Mucosa of rectum (tissue), 2 donors: Measurements from ENCODE around the gene SPTY2D1.

Source experiments
- H3K27ac ChIP-seq, 2 donors: one replicate each; pipeline ENCODE4 v1.7.0; 2013; ENCODE audit warnings: inconsistent platforms in 2 of 2, low read depth in 2 of 2, low read length in 2 of 2
- H3K27me3 ChIP-seq, 2 donors: one replicate each; pipeline ENCODE4 v1.7.0; 2013; ENCODE audit warnings: low read length in 2 of 2; ENCODE audit not compliant: control insufficient read depth in 2 of 2, insufficient read depth in 2 of 2
- H3K36me3 ChIP-seq, 2 donors: one replicate each; pipeline ENCODE4 v1.7.0; 2013; ENCODE audit warnings: low read length in 2 of 2; ENCODE audit not compliant: control insufficient read depth in 2 of 2, insufficient read depth in 2 of 2
- H3K4me1 ChIP-seq, 2 donors: one replicate each; pipeline ENCODE4 v1.7.0; 2013; ENCODE audit warnings: low read length in 2 of 2, mild to moderate bottlenecking in 1 of 2; ENCODE audit not compliant: control insufficient read depth in 2 of 2, insufficient read depth in 2 of 2
- H3K4me3 ChIP-seq, 2 donors: one replicate each; pipeline ENCODE4 v1.7.0; 2013; ENCODE audit warnings: low read length in 2 of 2
- H3K9ac ChIP-seq, 2 donors: one replicate each; pipeline ENCODE4 v1.7.0; 2013; ENCODE audit warnings: low read length in 2 of 2, low read depth in 1 of 2, mild to moderate bottlenecking in 1 of 2
- H3K9me3 ChIP-seq, 2 donors: one replicate each; pipeline ENCODE4 v1.7.0; 2013; ENCODE audit warnings: low read length in 2 of 2; ENCODE audit not compliant: control insufficient read depth in 2 of 2
- donor health status: healthy.
- donor health status: Normal muscosa, but diverticular disease.

The SPTY2D1 gene

DNA sequence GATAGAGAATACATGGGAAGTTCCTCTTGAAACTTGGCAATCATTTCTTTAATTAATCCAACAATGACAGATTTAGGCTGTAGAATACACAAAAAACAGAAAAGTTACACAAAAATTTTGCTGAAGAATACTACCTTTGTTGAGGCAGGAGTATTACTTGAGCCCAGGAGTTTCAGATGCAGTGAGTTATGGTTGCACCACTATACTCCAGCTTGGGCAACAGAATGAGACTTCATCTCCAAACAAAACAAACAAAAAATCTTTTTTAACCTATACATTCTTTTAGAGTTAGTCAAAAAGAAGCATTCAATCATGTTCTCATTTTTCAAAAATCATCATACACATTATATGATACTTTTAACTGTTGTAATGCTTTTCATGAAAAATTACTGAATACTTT is 67.7 kb downstream of the SPTY2D1 start:
- H3K4me1 ChIP-seq: no peaks in the 10 kb centered on the region
- H3K27ac ChIP-seq: no peak overlapping the region
- H3K9ac ChIP-seq: no peak overlapping the region
- no peaks in the 10 kb centered on the region for H3K27me3 ChIP-seq
- no peak overlapping the region for H3K4me3 ChIP-seq
- H3K9me3 ChIP-seq: no peaks in the 10 kb centered on the region
- H3K36me3 ChIP-seq: peaks cover 23 to 32% of the 10 kb centered on the region in 2 donors

DNA sequence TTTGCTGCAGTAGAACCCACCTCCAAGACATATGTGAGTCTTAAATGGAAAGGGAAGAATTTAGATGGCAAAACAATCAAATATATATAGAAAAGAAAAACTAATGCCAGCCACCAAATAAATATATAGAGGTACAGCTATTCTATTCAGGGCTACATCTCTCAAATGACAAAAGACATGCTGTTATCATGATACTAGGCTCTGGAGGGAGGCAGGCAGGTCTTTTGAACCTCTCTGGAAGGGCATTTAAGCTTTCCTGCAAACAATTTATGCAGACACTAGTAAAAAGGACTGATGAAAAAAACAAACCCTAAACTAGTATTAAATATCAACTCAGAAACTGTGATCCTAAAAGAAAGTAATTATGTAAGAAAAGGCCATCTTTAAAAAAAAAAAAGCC is 70.0 kb downstream of the SPTY2D1 start:
- Histone ChIP-seq H3K4me3 (no peak overlapping the region), H3K36me3 (peaks cover 21 to 27% of the 10 kb centered on the region in 2 donors), H3K9ac (no peak overlapping the region), H3K9me3 (no peaks in the 10 kb centered on the region), H3K27me3 (no peaks in the 10 kb centered on the region), H3K4me1 (no peaks in the 10 kb centered on the region), H3K27ac (no peak overlapping the region)

DNA sequence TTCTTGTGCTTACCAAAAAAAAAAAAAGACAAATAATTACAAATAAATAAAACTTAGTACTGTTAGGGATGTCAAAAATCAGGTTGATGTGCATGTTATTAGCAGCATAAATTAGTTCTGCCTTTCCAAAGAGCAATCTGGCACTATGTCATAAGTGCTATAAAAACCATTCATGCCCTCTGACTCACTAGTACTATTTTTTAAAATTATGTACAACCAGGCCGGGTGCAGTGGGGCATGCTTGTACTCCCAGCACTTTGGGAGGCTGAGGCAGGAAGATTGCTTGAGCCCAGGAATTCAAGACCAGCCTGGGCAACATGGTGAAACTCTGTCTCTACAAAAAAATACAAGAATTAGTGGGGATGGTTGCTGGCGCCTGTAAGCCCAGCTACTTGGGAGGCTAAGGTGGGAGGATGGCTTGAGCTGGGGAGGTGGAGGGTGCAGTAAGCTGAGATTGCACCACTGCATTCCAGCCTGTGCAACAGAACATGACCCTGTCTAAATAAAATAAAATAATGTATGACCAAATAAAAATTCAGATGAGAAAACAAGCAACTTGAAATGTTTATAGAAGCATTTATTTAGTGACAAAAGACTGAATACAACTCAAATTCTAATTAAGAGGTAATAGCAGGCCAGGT is 70.9 kb downstream of the SPTY2D1 start:
- Histone ChIP-seq H3K27ac (no peak overlapping the region), H3K9me3 (no peaks in the 10 kb centered on the region), H3K27me3 (no peaks in the 10 kb centered on the region), H3K4me1 (no peaks in the 10 kb centered on the region), H3K4me3 (no peak overlapping the region), H3K36me3 (peaks cover 22 to 31% of the 10 kb centered on the region in 2 donors), H3K9ac (no peak overlapping the region)
